ENCODE data around the gene CPTP.

Gene CPTP

DNA sequence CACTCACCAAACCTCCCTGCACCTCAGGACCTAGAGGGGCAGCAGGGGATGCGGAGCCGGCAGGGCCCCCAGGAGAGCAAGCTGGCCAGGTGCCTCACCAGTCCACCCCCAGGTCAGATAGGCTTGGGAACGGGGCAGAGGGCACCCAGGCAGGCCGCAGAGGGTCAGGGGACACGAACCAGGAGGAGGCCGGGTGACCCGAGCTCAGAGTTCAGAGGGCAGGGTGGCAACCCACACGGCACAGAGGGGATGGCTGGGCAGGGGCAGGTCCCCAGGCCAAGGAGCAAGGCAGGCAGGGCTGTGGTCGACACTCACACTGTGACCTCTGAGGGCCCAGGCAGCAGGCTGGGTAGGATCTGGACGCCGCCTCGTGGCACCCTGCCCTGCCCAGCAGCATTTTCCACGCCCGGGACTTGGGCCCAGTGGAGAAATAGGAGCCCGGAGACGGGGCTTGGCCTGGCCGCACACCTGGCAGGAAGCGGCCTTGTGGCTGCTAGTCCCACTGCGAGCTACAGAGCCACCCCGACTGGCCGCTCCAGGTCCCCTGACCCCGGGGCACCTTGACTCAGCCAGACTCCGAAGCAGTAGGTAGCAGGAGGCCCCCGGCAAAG, 19.3 kb downstream of the CPTP start:
- no peaks in the 10 kb centered on the region for H3K27me3 ChIP-seq (ENCODE audit: control insufficient read depth in 3 of 3, insufficient read depth in 3 of 3, low read depth in 1 of 3, low read length in 3 of 3)
- peak overlapping the region; percentile 70 for H3K9ac ChIP-seq (ENCODE audit: low read depth, low read length, poor library complexity)
- H3K23ac ChIP-seq (ENCODE audit: low read depth, low read length, poor library complexity) = peak overlapping the region; percentile 73
- peaks cover 40% of the 10 kb centered on the region for H3K79me1 ChIP-seq (ENCODE audit: low read depth, low read length)
- no CpG with 5 or more reads among the region's 24 CpGs for WGBS, 2 donors (ENCODE audit: extremely low coverage in 2 of 2, insufficient read length in 2 of 2, insufficient replicate concordance in 1 of 2)
- no peak overlapping the region for H2BK15ac ChIP-seq (ENCODE audit: low read length)
- no peak overlapping the region for H4K91ac ChIP-seq (ENCODE audit: low read depth, low read length, poor library complexity)
- peaks cover 18 to 30% of the 10 kb centered on the region in 2 donors for H3K36me3 ChIP-seq (replicated peaks in 1 of 2; ENCODE audit: control insufficient read depth in 2 of 2, insufficient read depth in 2 of 2, low read length in 2 of 2)
- H2AFZ ChIP-seq (ENCODE audit: low read length) = no peak overlapping the region
- H3K14ac ChIP-seq (ENCODE audit: low read length) = no peak overlapping the region
- no peak overlapping the region for H3K4me2 ChIP-seq (ENCODE audit: insufficient read depth, low read length, poor library complexity, severe bottlenecking)
- H2BK5ac ChIP-seq (ENCODE audit: low read length) = no peak overlapping the region
- H3K27ac ChIP-seq (replicated peaks; ENCODE audit: low read length) = no peak overlapping the region
- no peak overlapping the region for H2AK5ac ChIP-seq (ENCODE audit: low read depth, low read length)
- H3K4ac ChIP-seq (ENCODE audit: low read length) = no peak overlapping the region
- no peak overlapping the region for H3K18ac ChIP-seq (ENCODE audit: low read length)
- H3K4me3 ChIP-seq (ENCODE audit: low read length in 2 of 2) = no peak overlapping the region
- H3K4me1 ChIP-seq (ENCODE audit: control insufficient read depth in 2 of 2, insufficient read depth in 1 of 2, low read depth in 1 of 2, low read length in 2 of 2) = peaks cover 13 to 15% of the 10 kb centered on the region in 2 donors
- no peak for DNase-seq (ENCODE audit: low spot score)
- no peak overlapping the region for H4K8ac ChIP-seq (ENCODE audit: low read depth, low read length)
- H3K9me3 ChIP-seq (replicated peaks in 1 of 2; ENCODE audit: control insufficient read depth in 2 of 2, insufficient read depth in 1 of 2, low read depth in 1 of 2, low read length in 2 of 2) = peaks cover 0 to 9% of the 10 kb centered on the region in 2 donors
- no peak overlapping the region for H2BK120ac ChIP-seq (ENCODE audit: low read depth, low read length)
- peak overlapping the region; percentile 63 for H2BK12ac ChIP-seq (ENCODE audit: low read length)

DNA sequence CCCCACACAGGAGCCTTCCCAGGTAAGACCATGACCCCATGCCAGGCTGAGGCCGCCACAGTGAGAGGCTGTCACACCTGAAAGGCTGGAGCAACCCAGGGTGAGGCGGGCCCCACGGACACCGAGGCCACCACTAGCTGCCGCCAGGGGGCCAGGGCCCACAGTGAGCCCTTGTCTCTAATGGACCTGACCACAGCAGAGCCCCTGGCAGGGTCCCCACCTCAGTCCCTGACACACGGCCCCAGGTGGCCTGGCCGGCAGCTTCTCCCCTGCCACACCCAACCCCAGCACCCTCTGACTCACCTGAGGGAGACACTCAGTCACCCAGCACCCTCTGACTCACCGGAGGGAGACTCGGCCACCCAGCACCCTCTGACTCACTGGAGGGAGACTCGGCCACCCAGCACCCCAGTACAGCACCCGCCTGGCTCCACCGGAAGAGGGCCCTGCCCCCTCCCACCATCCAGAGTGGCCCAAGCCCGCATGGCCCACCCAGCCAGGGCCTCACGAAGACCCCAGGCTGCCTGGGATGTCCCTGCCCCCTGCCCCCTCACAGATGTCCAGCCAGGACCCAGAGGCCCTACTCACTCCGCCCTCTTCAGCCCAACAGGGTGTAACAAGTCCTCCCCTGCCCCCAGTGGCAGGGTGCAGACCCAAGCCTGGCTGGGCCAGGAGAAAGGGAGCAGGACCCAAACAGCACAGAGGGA, 20.2 kb downstream of the CPTP start:
- Histone ChIP-seq H3K79me1 (ENCODE audit: low read depth, low read length) (peaks cover 40% of the 10 kb centered on the region), H3K27ac (replicated peaks; ENCODE audit: low read length) (no peak overlapping the region), H4K8ac (ENCODE audit: low read depth, low read length) (no peak overlapping the region), H2BK5ac (ENCODE audit: low read length) (peak overlapping the region; percentile 39), H3K27me3 (ENCODE audit: control insufficient read depth in 3 of 3, insufficient read depth in 3 of 3, low read depth in 1 of 3, low read length in 3 of 3) (no peaks in the 10 kb centered on the region), H3K18ac (ENCODE audit: low read length) (no peak overlapping the region), H2BK120ac (ENCODE audit: low read depth, low read length) (no peak overlapping the region), H3K36me3 (replicated peaks in 1 of 2; ENCODE audit: control insufficient read depth in 2 of 2, insufficient read depth in 2 of 2, low read length in 2 of 2) (peaks cover 15 to 23% of the 10 kb centered on the region in 2 donors), H3K4me1 (ENCODE audit: control insufficient read depth in 2 of 2, insufficient read depth in 1 of 2, low read depth in 1 of 2, low read length in 2 of 2) (peaks cover 13 to 15% of the 10 kb centered on the region in 2 donors), H4K91ac (ENCODE audit: low read depth, low read length, poor library complexity) (no peak overlapping the region), H3K4ac (ENCODE audit: low read length) (no peak overlapping the region), H3K4me2 (ENCODE audit: insufficient read depth, low read length, poor library complexity, severe bottlenecking) (no peak overlapping the region), H2AFZ (ENCODE audit: low read length) (no peak overlapping the region), H3K14ac (ENCODE audit: low read length) (no peak overlapping the region), H2BK15ac (ENCODE audit: low read length) (no peak overlapping the region), H3K4me3 (ENCODE audit: low read length in 2 of 2) (no peak overlapping the region), H3K9ac (ENCODE audit: low read depth, low read length, poor library complexity) (peak overlapping the region; percentile 70), H3K23ac (ENCODE audit: low read depth, low read length, poor library complexity) (peak overlapping the region; percentile 73), H3K9me3 (replicated peaks in 1 of 2; ENCODE audit: control insufficient read depth in 2 of 2, insufficient read depth in 1 of 2, low read depth in 1 of 2, low read length in 2 of 2) (peaks cover 0 to 9% of the 10 kb centered on the region in 2 donors), H2AK5ac (ENCODE audit: low read depth, low read length) (no peak overlapping the region), H2BK12ac (ENCODE audit: low read length) (no peak overlapping the region)
- WGBS, 2 donors (ENCODE audit: extremely low coverage in 2 of 2, insufficient read length in 2 of 2, insufficient replicate concordance in 1 of 2) = no CpG with 5 or more reads among the region's 15 CpGs
- no peak for DNase-seq (ENCODE audit: low spot score)

DNA sequence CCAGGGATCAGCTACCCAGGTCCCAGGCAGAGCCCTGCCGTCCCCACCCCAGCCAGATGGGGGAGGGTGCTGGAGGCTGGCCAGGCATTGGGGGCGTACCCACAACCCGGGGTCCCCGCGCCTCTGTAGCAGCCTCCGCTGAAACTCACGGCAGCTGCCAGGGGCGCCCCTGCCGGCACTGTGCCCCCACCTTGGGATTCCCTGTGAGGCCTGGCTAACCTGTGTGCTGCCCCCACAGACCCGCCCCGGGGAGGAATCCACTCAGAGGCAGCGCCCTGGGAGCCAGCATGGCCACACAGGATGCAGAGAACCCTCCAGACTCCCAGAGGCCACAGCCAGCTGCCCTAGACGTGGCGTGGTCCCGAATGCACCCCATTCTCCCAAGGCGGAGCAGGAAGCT, 20.8 kb downstream of the CPTP start:
- H3K4ac ChIP-seq (ENCODE audit: low read length) = no peak overlapping the region
- no peak for DNase-seq (ENCODE audit: low spot score)
- no peak overlapping the region for H2BK12ac ChIP-seq (ENCODE audit: low read length)
- no peak overlapping the region for H4K91ac ChIP-seq (ENCODE audit: low read depth, low read length, poor library complexity)
- no CpG with 5 or more reads among the region's 16 CpGs for WGBS, 2 donors (ENCODE audit: extremely low coverage in 2 of 2, insufficient read length in 2 of 2, insufficient replicate concordance in 1 of 2)
- peak overlapping the region; percentile 73 for H3K23ac ChIP-seq (ENCODE audit: low read depth, low read length, poor library complexity)
- H3K9ac ChIP-seq (ENCODE audit: low read depth, low read length, poor library complexity) = no peak overlapping the region
- peaks cover 11 to 17% of the 10 kb centered on the region in 2 donors for H3K36me3 ChIP-seq (replicated peaks in 1 of 2; ENCODE audit: control insufficient read depth in 2 of 2, insufficient read depth in 2 of 2, low read length in 2 of 2)
- no peak overlapping the region for H3K18ac ChIP-seq (ENCODE audit: low read length)
- no peak overlapping the region for H3K27ac ChIP-seq (replicated peaks; ENCODE audit: low read length)
- H3K4me3 ChIP-seq (ENCODE audit: low read length in 2 of 2) = no peak overlapping the region
- no peak overlapping the region for H2BK5ac ChIP-seq (ENCODE audit: low read length)
- peaks cover 13 to 15% of the 10 kb centered on the region in 2 donors for H3K4me1 ChIP-seq (ENCODE audit: control insufficient read depth in 2 of 2, insufficient read depth in 1 of 2, low read depth in 1 of 2, low read length in 2 of 2)
- H4K8ac ChIP-seq (ENCODE audit: low read depth, low read length) = no peak overlapping the region
- peak overlapping the region; percentile 5 for H2AK5ac ChIP-seq (ENCODE audit: low read depth, low read length)
- H2BK120ac ChIP-seq (ENCODE audit: low read depth, low read length) = no peak overlapping the region
- no peak overlapping the region for H3K4me2 ChIP-seq (ENCODE audit: insufficient read depth, low read length, poor library complexity, severe bottlenecking)
- H3K9me3 ChIP-seq (replicated peaks in 1 of 2; ENCODE audit: control insufficient read depth in 2 of 2, insufficient read depth in 1 of 2, low read depth in 1 of 2, low read length in 2 of 2) = peaks cover 0 to 9% of the 10 kb centered on the region in 2 donors
- H3K14ac ChIP-seq (ENCODE audit: low read length) = no peak overlapping the region
- H2BK15ac ChIP-seq (ENCODE audit: low read length) = no peak overlapping the region
- no peak overlapping the region for H2AFZ ChIP-seq (ENCODE audit: low read length)
- H3K79me1 ChIP-seq (ENCODE audit: low read depth, low read length) = peaks cover 37% of the 10 kb centered on the region
- no peaks in the 10 kb centered on the region for H3K27me3 ChIP-seq (ENCODE audit: control insufficient read depth in 3 of 3, insufficient read depth in 3 of 3, low read depth in 1 of 3, low read length in 3 of 3)

DNA sequence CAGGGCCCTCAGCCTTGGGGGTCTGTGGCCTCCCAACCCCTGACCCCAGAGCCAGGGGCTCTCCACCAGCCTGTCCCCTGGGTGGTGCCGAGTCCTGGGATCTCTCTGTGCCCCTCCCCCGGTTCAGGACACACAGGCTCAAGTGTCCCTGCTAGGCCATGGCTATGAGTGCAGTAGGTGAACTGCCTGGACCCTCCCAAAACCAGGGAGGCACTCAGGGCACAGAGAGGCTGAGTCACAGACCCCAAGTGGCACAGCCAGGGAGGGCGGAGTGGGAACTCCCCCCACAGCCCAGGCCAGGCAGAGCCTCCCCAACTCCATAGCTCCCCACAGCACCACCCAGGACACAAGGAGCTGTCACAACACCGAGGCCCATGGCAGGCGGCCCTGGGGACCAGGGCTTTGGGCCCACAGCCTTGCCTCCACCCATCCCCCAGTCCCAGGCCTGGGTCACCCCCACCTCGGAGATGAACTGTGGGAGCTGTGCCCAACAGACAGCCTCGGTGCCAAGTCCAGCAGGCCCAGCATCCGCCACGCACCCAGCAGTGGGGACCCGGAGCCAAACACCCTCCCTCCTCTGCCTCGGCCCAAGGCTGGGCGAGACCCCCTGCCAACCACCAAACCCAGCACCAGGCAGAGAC, 21.4 kb downstream of the CPTP start:
- Histone ChIP-seq H3K9me3 (replicated peaks in 1 of 2; ENCODE audit: control insufficient read depth in 2 of 2, insufficient read depth in 1 of 2, low read depth in 1 of 2, low read length in 2 of 2) (peaks cover 0 to 5% of the 10 kb centered on the region in 2 donors), H2BK120ac (ENCODE audit: low read depth, low read length) (no peak overlapping the region), H2AK5ac (ENCODE audit: low read depth, low read length) (peak overlapping the region; percentile 5), H2AFZ (ENCODE audit: low read length) (no peak overlapping the region), H3K14ac (ENCODE audit: low read length) (no peak overlapping the region), H3K18ac (ENCODE audit: low read length) (no peak overlapping the region), H3K4me2 (ENCODE audit: insufficient read depth, low read length, poor library complexity, severe bottlenecking) (no peak overlapping the region), H3K4me1 (ENCODE audit: control insufficient read depth in 2 of 2, insufficient read depth in 1 of 2, low read depth in 1 of 2, low read length in 2 of 2) (peaks cover 12 to 13% of the 10 kb centered on the region in 2 donors), H3K4me3 (ENCODE audit: low read length in 2 of 2) (no peak overlapping the region), H2BK12ac (ENCODE audit: low read length) (peak overlapping the region; percentile 41), H3K79me1 (ENCODE audit: low read depth, low read length) (peaks cover 37% of the 10 kb centered on the region), H3K4ac (ENCODE audit: low read length) (no peak overlapping the region), H2BK5ac (ENCODE audit: low read length) (no peak overlapping the region), H3K27ac (replicated peaks; ENCODE audit: low read length) (no peak overlapping the region), H4K91ac (ENCODE audit: low read depth, low read length, poor library complexity) (no peak overlapping the region), H2BK15ac (ENCODE audit: low read length) (no peak overlapping the region), H3K23ac (ENCODE audit: low read depth, low read length, poor library complexity) (peak overlapping the region; percentile 73), H3K27me3 (ENCODE audit: control insufficient read depth in 3 of 3, insufficient read depth in 3 of 3, low read depth in 1 of 3, low read length in 3 of 3) (no peaks in the 10 kb centered on the region), H4K8ac (ENCODE audit: low read depth, low read length) (no peak overlapping the region), H3K36me3 (replicated peaks in 1 of 2; ENCODE audit: control insufficient read depth in 2 of 2, insufficient read depth in 2 of 2, low read length in 2 of 2) (peaks cover 6 to 11% of the 10 kb centered on the region in 2 donors), H3K9ac (ENCODE audit: low read depth, low read length, poor library complexity) (peak overlapping the region; percentile 4)
- no CpG with 5 or more reads among the region's 12 CpGs for WGBS, 2 donors (ENCODE audit: extremely low coverage in 2 of 2, insufficient read length in 2 of 2, insufficient replicate concordance in 1 of 2)
- no peak for DNase-seq (ENCODE audit: low spot score)
